SH-SY5Y (cell line): ENCODE results near the gene SCYL2.

Experiments
- GATA2 ChIP-seq: IDR thresholded peaks from 2 replicates; pipeline ENCODE4 v1.6.1; 2011; ENCODE audit warnings: mild to moderate bottlenecking, low read depth, low read length
- GATA3 ChIP-seq: IDR thresholded peaks from 2 replicates; pipeline ENCODE4 v1.6.1; 2011; ENCODE audit warnings: low read depth, mild to moderate bottlenecking, low read length, moderate library complexity

- TF ChIP-seq GATA2 (no peak), GATA3 (no peak)
Measured at GRCh38 chr12:100247765-100248164, 19.2 kb upstream of the SCYL2 start.
